Right renal cortex interstitium (tissue), 3 donors: ENCODE data around the gene GRAMD1B. TPM values are rescaled to one million over a fixed set of nuclear protein-coding genes. Genes with fewer than 3 reads are reported as not detected.
A peak's percentile ranks its signal among the peaks of the same experiment; 100 is the strongest.
"Not testable (repeated sequence)": the region's sequence is repeated elsewhere in the genome, so short reads cannot be mapped to it uniquely, and the experiment has no call there.

Experiments used
- DNase-seq, 3 donors: peaks; one replicate each; pipeline ENCODE4 v3.0.0-alpha.2; 2013; ENCODE audit warnings: low read depth in 3 of 3, low spot score in 2 of 3
- polyA plus RNA-seq, 3 donors: library from polyadenylated mRNA; unstranded; fragments of 120-200 nt; gene quantifications; one replicate each; pipeline ENCODE4 v1.2.1, GENCODE V29; 2013; ENCODE audit not compliant: insufficient read length in 3 of 3

Gene GRAMD1B
- polyA plus RNA-seq, 3 donors: 9.7 to 12.1 (median 11.3) TPM

- not testable (repeated sequence) for DNase-seq
These were observed 229.9 kb downstream of the GRAMD1B start for GRCh38 chr11:123659965-123660364.

- DNase-seq: peak in 1 of 3 donors; percentile 33
These were observed 235.2 kb downstream of the GRAMD1B start for GRCh38 chr11:123665306-123665705.

GRCh38 chr11:123670081-123670480 lies 240.0 kb downstream of the GRAMD1B start:
- no peak for DNase-seq

GRCh38 chr11:123671534-123671933 lies 241.5 kb downstream of the GRAMD1B start:
- DNase-seq: no peak

GRCh38 chr11:123672568-123672967 lies 242.5 kb downstream of the GRAMD1B start:
- no peak for DNase-seq

GRCh38 chr11:123674297-123674696 lies 244.2 kb downstream of the GRAMD1B start:
- no peak for DNase-seq

Other genes with a start within 250 kb of the GRAMD1B start
- gene CLMP, start 235.0 kb upstream of the GRAMD1B start, polyA plus RNA-seq: 10 to 100 TPM; 34.5 to 39.4 (median 38.4) TPM
- gene SCN3B, start 224.4 kb downstream of the GRAMD1B start, polyA plus RNA-seq: 1 to 10 TPM; 1.2 to 1.6 (median 1.3) TPM